GM18519 (cell line): ENCODE results near the gene ACTRT2.

Source experiments
- ATAC-seq: cut with Tn5 transposase; IDR thresholded peaks from one replicate; pipeline ENCODE4 v1.9.1; 2021; ENCODE audit warnings: mild to moderate bottlenecking, moderate library complexity; ENCODE audit not compliant: unreplicated experiment, low FRiP score

Gene ACTRT2

DNA sequence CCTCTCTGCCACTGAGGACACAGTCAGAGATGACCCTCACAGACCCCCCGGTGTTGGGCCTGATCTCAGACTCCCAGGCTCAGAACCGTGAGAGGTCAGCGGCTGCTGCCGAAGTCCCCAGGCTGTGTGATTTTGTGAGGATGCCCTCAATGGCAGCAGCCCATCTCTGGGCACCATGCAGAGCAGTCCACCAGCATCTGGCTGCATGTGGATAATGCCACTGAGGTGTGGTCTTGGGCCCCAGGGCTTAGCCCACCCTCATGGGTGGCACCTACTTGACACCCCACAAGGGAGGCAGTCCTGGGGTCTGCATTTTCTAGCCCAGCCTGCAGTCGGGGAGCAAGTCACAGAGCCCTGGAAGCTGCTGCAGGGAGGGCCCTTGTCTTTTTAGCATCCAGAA lies 5.5 kb upstream of the ACTRT2 start:
- no peak for ATAC-seq

DNA sequence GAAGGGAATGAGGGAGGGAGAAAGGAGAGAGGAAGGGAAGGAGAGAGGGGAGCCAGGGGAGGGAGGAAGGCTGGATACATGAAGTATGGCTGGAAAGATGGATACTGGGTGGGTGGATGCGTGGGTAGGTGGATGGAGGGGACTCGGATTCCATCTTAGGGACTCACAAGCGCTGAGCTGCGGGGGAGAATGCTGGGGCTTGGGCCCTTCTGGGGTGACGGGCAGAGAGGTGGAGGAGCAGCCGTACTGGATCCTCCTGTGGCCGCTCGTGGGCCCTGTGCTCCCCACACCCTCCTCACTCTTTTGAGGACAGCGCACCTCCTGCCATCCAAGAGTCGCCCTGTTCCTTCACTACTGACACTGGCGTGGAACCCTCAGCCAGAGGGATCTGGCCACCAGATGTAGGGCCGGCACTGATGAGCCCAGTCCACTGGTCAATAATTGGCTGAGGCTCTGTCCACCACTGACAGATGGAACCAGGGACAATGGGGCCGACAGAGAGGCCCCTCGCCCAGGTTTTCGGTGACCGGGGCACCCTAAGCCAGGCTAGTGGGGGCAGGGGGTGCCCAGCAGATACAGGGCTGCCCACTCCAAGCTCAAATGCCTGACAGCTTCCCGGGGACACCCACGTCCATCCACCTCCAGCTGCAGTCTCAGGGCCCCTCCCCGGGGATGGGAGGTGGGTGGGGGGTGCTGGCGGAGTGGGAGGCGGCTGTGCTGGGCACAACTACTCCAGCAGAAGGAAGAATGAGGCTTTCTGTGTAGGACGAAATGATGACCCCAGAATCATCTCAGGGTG lies 4.4 kb upstream of the ACTRT2 start:
- no peak for ATAC-seq

DNA sequence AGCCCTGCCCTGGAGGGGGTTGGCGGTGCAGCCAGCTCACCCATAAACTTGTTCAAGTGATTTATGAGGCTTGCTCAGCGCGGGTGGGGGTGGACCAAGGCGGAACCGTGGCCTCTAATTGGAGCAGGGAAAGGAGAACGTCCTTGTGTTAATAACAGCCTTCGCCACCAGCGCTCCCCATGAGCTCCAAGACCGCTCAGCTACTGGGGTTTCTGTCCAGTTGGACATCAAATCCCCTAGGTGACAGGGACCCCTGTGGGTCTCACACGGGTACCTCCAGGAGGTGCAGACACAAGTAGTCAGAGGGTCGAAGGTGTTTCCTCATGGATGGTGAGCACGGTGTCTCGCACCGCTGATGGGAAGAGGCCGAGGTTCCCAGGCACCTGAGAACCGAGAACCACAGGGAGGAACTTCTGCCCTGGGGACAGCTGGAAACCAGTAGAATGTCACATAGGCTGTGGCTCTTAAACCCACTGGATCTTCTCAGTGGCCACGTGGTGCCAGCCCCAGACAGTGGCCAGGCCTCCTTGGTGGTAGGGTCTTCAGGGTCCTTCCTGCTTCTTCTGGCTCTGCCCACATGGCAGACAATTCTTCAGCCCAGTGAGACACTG lies 3.7 kb upstream of the ACTRT2 start:
- ATAC-seq, result no peak

DNA sequence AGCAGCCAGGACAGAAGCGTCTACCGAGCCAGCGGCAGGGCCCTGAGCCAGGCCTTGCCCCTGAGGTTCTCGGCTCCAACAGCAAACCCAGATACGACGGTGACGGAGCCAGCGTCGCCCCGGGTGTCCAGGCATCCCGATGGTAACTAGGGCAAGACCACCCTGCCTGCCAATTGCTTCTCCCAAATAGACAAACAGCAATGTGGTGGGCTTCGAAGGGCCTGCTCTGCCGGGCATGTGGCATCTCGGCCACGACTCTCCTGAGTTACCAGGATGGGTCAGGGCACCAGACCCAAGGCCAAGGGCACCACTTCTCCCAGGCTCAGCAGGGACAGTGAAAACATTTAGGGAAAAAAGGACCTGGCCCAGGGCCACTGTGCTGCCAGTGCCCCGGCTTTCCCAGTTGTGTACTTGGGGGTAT lies 3.2 kb upstream of the ACTRT2 start:
- ATAC-seq, result no peak

DNA sequence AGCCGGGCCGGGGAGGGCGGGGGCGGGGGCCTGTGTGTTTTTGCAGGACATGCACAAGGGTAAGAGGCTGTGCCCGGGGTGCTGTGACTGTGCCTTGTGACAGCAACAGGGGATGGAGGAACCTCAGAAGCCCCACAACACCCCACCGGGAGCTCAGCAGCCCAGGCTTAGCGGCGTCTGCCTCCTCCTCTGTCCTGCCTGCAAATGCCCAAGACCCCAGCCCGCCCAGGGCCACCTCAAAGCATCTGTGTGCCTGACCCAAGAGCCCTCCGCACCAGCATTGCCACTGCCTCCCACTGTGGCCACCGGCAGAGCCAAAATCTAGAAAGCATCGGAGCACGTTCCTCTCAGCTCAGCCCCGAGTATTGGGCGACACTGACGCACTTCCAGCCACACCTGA lies 2.7 kb upstream of the ACTRT2 start:
- no peak for ATAC-seq

DNA sequence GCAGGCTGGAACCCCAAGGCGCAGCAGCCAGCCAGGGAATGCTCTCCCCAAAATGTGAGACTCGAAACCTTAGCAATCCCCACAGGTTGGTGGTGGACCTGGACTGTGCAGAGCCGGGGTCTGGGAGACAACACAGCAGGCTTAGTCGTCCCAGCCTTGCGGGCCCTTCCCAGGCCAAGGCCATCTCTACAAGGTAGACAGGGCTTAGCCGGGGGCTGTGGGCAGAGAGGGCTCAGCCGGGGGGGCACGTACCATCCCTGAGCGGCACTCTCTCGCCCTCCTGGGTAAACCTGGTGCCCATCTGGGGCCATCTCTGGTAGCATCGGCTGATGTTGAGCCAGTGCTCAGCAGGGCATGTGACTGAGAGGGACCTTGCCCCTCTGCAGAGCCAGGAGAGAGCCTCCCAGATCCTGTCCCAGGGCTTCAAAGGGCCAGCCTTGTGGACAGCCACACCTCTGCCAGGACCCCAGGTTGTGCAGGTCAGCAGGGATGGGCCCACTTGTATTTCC lies 2.2 kb upstream of the ACTRT2 start:
- no peak for ATAC-seq

DNA sequence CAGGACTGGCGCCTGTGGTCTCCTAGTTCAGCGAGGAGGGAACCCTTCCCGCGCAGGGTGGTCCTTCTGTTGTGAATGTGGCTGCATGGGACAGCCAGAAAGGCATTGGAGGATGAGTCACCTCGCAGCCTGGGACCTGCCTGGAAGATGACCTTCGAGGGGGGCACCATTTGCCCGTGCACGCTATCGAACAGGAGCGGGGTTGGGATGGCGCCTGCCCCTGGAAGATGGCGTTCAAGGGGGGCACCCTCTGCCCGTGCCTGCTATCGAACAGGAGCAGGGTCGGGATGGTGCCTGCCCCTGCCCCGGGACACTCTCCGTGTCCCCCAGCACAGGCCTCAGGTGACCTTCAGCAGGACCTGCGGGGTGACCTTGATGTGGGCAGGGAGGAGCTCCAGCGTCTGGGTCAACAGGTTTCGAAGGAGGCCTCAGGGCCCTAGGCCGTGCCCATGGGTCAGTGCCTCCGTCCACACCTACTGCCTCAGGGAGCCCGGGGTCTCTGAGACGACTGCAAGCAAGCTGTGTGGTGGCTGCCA lies 1.7 kb upstream of the ACTRT2 start:
- ATAC-seq, result no peak

DNA sequence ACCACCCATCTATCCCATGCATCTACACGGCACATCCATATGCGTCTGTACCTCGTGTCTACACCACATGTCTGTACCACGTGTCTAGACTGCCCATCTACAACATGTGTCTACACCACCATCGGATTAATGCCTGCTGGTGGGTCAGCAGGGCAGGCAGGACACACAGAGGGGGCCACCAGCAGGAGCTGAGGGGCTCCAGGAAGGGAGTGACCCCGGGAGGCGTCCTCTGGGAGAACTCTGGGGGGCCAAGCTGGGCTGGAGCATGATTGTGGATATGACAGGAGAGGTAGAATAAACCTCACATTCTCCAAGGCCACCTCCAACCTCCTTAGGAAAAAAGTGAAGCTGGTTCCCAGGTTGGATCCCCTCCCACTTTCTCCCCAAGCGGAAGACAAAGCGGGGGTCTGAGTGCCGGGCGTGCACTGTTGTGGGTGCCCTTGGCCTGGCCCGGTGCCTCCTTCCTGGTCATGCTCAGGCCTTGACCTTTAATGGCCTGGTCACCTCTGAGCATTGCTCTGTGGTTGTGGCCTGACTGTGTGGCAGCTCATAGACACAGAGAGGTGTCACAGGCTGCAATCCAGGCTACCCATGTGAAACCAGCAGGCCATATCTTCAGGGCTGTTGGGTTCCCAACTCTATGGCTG lies 881 bp upstream of the ACTRT2 start:
- no peak for ATAC-seq

DNA sequence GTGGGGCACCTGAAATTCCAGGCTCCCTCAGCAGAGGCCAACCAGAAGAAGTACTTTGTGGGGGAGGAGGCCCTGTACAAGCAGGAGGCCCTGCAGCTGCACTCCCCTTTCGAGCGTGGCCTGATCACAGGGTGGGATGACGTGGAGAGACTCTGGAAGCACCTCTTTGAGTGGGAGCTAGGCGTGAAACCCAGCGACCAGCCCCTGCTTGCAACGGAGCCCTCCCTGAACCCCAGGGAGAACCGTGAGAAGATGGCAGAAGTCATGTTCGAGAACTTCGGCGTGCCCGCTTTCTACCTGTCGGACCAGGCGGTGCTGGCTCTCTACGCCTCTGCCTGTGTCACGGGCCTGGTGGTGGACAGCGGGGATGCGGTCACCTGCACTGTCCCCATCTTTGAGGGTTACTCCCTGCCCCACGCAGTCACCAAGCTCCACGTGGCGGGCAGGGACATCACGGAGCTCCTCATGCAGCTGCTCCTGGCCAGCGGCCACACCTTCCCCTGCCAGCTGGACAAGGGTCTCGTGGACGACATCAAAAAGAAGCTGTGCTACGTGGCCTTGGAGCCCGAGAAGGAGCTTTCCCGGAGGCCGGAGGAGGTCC lies 634 bp downstream of the ACTRT2 start:
- no peak for ATAC-seq

DNA sequence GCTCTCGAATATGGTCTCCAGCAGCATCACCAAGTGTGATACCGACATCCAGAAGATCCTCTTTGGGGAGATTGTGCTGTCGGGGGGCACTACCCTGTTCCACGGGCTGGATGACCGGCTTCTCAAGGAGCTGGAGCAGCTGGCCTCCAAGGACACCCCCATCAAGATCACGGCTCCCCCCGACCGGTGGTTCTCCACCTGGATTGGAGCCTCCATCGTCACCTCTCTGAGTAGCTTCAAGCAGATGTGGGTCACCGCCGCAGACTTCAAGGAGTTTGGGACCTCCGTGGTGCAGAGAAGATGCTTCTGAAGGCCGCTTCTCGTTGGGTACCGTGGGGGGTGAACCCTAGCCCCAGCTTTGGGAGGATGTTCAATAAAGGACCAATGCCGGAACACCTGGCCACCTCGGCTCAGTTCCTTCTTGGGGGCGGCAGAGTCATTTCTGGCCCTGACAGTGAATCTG lies 1.3 kb downstream of the ACTRT2 start:
- ATAC-seq, result no peak

DNA sequence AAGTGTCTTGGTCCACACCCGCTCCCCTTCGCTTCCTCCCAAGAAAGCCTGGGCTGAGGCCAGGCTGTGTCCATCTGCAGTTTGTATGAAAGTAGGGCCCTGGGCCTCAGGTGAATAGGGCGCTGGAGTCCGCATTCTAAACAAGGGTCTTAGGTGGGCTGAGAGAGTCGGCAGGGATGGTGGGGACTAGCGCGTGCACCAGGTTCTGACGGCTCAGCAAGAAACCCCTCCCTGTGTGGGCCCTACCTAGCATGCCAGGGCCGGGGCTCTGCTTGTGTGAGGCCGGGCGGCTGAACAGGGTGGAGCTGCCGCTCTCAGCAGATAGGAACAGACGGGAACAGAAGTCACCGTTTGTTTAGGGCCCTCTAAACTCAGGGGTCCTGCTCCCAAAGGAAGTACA lies 1.7 kb downstream of the ACTRT2 start:
- ATAC-seq, result no peak

DNA sequence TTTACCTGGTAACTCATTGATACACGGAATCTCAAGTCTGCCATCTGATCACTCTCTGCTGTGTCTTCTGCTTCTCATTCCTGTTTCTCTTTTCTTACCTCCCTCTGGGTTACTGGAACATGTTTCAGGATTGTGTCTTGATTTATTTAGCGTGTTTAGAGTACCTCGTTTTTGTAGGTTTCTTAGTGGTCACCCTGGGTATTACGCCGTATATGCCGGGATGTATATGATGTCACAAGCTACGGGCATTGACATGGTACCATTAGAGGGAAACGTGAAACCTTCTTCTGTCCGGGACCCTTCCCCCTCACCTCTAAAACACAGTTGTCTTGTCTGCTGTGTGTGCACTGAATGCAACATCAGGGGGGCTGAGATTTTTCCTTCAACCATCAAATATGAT lies 2.8 kb downstream of the ACTRT2 start:
- no peak for ATAC-seq

DNA sequence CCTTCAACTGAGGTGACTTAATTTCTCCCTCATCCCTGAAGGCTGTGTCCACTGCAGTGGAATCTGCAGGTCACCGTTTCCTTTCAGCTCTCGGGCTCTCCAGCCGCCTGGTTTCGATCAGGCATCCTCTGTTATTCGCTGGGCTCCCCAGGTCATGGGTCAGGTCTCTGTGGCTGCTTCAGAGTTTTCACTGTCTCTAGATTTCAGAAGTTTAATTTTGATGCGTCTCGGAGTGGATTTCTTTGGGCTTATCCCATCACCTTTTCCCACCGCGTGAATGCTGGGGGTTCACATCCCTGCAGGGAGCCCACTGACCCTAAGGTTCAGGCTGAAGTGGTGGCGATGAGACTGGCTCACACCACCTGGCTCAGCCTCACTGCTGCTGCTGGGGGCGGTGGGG lies 3.3 kb downstream of the ACTRT2 start:
- ATAC-seq, result no peak

DNA sequence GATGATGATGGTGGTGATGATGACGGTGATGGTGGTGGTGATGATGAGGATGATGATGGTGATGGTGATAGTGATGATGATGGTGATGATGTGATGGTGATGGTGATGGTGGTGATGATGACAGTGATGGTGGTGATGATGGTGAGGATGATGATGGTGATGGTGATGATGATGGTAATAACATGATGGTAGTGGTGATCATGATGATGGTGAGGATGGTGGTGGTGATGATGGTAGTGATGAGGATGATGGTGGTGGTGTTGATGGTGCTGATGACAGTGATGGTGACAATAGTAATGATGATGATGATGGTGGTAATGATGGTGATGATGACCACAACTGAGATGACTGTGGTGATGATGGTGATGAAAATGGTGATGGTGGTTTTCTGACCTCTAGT lies 4.9 kb downstream of the ACTRT2 start:
- no peak for ATAC-seq

DNA sequence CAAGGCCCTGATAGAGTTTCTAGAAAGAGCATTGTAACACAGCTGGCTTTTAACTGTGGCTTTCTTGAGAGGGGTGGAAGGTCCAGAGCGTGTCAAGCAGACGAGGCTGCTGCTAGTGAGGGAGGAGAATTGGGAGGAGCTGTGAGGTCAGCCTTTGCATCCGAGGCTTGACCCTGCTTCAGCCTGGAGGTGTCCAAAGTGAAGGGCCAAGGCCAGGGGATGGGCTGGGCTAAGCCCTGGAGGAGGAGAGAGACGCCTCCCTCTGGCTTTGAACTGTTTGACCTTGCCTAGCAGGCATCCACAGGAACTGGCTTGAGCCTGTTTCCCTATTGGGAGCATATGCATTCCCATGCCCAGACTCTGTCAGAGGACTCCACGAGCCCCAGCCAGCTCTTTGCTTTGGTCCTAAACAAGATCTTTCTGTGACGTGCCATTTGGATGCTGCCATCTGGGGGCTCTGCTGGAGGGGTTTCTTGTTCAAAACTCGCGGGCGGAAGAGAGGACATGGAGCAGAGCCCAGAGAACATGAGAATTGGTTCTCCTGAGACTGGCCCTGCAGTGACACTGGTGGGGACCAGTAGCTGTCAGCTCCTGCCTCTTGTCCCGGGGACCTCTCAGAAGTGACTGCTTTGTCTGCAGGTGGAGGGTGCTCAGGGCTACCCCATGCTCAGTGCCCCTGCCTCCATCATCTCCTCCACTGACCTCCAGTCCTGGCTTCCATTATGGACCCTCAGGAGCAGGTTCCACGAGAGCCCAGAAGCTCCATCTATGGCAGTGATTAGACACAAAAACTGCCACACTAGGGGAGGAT lies 5.5 kb downstream of the ACTRT2 start:
- ATAC-seq, result no peak

DNA sequence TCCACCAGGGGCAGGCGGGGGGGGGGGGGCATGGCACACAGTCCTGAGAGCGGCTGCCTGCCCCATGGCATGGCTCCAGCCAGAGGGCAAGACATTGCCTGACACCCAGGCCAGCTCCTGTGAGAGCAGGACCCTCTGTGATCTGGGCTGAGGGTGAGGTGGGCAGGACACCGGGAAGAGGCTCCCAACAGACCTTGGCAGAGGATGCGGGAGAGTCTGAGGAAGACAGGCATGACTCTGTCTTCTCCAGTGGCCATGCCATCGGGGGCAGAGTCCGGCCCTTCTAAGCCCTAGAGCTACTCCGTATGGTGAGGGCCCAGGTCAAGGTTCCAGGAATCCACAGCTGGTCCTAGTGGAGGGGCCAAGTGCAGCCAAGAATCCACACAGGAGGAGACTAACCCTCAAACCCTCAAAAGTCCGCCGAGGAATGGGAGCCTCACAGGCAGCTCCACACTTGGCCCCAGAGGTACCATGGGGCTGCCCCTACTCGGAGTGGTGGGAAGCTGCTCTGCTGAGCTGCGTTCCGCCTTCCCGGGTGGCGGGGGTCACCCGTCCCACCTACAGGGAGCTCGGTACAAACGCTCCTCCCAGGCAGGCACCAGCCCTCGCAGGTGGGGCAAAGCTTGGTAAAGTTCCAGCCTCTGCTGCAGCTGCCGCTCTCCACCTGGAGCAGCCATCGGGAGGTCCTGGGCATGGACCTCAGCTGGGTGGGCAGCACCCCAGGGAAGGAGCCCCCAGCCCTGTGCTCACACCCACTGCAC lies 6.5 kb downstream of the ACTRT2 start:
- no peak for ATAC-seq

DNA sequence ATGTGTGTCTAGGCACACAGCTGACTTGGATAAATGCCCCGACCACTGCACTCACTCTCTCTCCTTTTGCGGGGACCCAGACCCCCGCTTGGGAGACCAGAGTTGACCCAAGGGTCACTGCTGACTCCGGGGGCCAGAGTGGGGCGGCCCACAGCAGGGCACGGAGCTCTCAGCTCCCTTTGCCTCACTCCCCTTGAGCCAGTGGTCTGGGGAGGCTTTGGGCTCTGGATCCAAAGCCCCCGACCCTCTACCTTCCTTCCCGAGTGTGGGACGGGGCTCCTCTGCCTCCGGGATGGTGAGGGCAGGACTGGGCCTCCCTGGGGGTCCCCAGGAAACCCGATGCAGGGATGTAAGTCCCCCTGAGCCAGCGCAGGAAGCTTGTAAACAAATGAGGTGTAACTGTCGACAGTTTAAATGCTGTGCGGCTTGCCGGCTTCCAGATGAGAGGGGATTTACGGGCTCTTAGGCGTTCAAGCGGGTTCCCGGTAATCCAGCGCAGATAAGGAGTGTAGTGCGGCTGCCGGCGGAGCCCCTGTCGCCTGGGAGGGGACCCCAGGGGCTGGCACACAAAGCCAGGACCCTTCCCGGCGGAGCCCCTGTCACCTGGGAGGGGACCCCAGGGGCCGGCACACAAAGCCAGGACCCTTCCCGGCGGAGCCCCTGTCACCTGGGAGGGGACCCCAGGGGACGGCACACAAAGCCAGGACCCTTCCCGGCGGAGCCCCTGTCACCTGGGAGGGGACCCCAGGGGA lies 7.4 kb downstream of the ACTRT2 start:
- ATAC-seq, result no peak

DNA sequence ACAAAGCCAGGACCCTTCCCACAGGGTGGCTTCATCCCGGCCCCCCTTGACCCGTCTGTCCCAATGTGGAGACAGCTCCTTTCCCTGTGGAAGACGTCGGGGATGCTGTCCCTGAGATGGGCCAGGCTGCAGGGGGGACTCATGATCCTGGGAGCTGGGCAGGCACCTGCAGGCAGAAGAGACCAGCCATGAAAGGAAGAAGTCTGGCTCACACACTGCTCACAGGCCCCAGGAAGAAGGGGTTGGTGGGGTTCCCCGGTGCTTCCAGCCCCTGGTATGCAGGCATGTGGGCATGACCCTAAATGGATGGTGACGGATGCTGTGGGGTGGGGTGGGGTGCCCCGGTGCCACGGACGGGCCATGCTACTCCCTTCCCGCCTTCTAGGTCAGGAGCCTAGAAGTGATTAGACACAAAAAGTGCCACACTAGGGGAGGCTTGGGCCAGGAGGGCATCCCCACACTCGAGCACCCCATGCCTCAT lies 8.3 kb downstream of the ACTRT2 start:
- ATAC-seq, result no peak
